Neuron (in vitro differentiated cells): ENCODE results near the gene RAMP3.

ENCODE experiments used
- H2AFZ ChIP-seq: one replicate; pipeline ENCODE4 v1.6.1; 2013; ENCODE audit warnings: low read depth, mild to moderate bottlenecking, inconsistent platforms, low read length, moderate library complexity
- H3K27me3 ChIP-seq: one replicate; pipeline ENCODE4 v1.6.1; 2013; ENCODE audit warnings: low read length; ENCODE audit not compliant: insufficient read depth
- H3K36me3 ChIP-seq: one replicate; pipeline ENCODE4 v1.6.1; 2013; ENCODE audit warnings: low read length; ENCODE audit not compliant: insufficient read depth
- H3K4me1 ChIP-seq: one replicate; pipeline ENCODE4 v1.6.1; 2013; ENCODE audit warnings: low read length; ENCODE audit not compliant: insufficient read depth
- H3K4me3 ChIP-seq: 2 replicates; pipeline ENCODE4 v1.5.1; 2013; ENCODE audit warnings: mild to moderate bottlenecking, low read length, moderate library complexity
- H3K9me3 ChIP-seq: one replicate; pipeline ENCODE4 v1.6.1; 2013; ENCODE audit warnings: low read length

The RAMP3 gene

GRCh38 chr7:45165857-45166256 is 8.3 kb downstream of the RAMP3 start:
- H3K27me3 ChIP-seq, result peaks cover 2% of the 10 kb centered on the region
- H2AFZ ChIP-seq, result no peak overlapping the region
- no peaks in the 10 kb centered on the region for H3K36me3 ChIP-seq
- H3K4me3 ChIP-seq, result no peak overlapping the region
- H3K9me3 ChIP-seq, result no peaks in the 10 kb centered on the region
- H3K4me1 ChIP-seq, result no peaks in the 10 kb centered on the region

GRCh38 chr7:45171946-45172345 is 14.4 kb downstream of the RAMP3 start:
- Histone ChIP-seq H3K9me3 (no peaks in the 10 kb centered on the region), H3K4me1 (no peaks in the 10 kb centered on the region), H2AFZ (no peak overlapping the region), H3K4me3 (no peak overlapping the region), H3K36me3 (no peaks in the 10 kb centered on the region), H3K27me3 (no peaks in the 10 kb centered on the region)

GRCh38 chr7:45173596-45174327 is 16.2 kb downstream of the RAMP3 start:
- Histone ChIP-seq H3K9me3 (no peaks in the 10 kb centered on the region), H3K4me3 (no peak overlapping the region), H2AFZ (no peak overlapping the region), H3K4me1 (no peaks in the 10 kb centered on the region), H3K36me3 (no peaks in the 10 kb centered on the region), H3K27me3 (no peaks in the 10 kb centered on the region)

GRCh38 chr7:45174328-45174610 is 16.7 kb downstream of the RAMP3 start:
- Histone ChIP-seq H3K27me3 (no peaks in the 10 kb centered on the region), H3K9me3 (no peaks in the 10 kb centered on the region), H3K36me3 (no peaks in the 10 kb centered on the region), H3K4me1 (no peaks in the 10 kb centered on the region), H3K4me3 (no peak overlapping the region), H2AFZ (no peak overlapping the region)

GRCh38 chr7:45174966-45175765 is 17.6 kb downstream of the RAMP3 start:
- Histone ChIP-seq H3K4me3 (no peak overlapping the region), H3K4me1 (no peaks in the 10 kb centered on the region), H3K36me3 (no peaks in the 10 kb centered on the region), H3K9me3 (no peaks in the 10 kb centered on the region), H3K27me3 (no peaks in the 10 kb centered on the region), H2AFZ (no peak overlapping the region)

- no peak overlapping the region for H3K4me3 ChIP-seq
- H3K27me3 ChIP-seq, result no peaks in the 10 kb centered on the region
- no peaks in the 10 kb centered on the region for H3K36me3 ChIP-seq
- H3K4me1 ChIP-seq, result no peaks in the 10 kb centered on the region
- no peaks in the 10 kb centered on the region for H3K9me3 ChIP-seq
- no peak overlapping the region for H2AFZ ChIP-seq
Measured at GRCh38 chr7:45176091-45176490, 18.5 kb downstream of the RAMP3 start.

GRCh38 chr7:45176886-45177731 is 19.5 kb downstream of the RAMP3 start:
- Histone ChIP-seq H2AFZ (no peak overlapping the region), H3K4me1 (no peaks in the 10 kb centered on the region), H3K27me3 (no peaks in the 10 kb centered on the region), H3K36me3 (no peaks in the 10 kb centered on the region), H3K9me3 (no peaks in the 10 kb centered on the region), H3K4me3 (no peak overlapping the region)

- H3K4me1 ChIP-seq, result no peaks in the 10 kb centered on the region
- no peak overlapping the region for H3K4me3 ChIP-seq
- no peaks in the 10 kb centered on the region for H3K36me3 ChIP-seq
- no peak overlapping the region for H2AFZ ChIP-seq
- H3K9me3 ChIP-seq, result no peaks in the 10 kb centered on the region
- no peaks in the 10 kb centered on the region for H3K27me3 ChIP-seq
Measured at GRCh38 chr7:45177801-45178200, 20.2 kb downstream of the RAMP3 start.

- no peaks in the 10 kb centered on the region for H3K27me3 ChIP-seq
Measured at GRCh38 chr7:45178241-45179225, 20.9 kb downstream of the RAMP3 start.

GRCh38 chr7:45179666-45180065 is 22.1 kb downstream of the RAMP3 start:
- no peaks in the 10 kb centered on the region for H3K36me3 ChIP-seq
- H3K4me3 ChIP-seq, result no peak overlapping the region
- H2AFZ ChIP-seq, result no peak overlapping the region
- no peaks in the 10 kb centered on the region for H3K27me3 ChIP-seq
- H3K9me3 ChIP-seq, result no peaks in the 10 kb centered on the region
- H3K4me1 ChIP-seq, result no peaks in the 10 kb centered on the region

More at GRCh38 chr7:45178241-45179225, 20.9 kb downstream of the RAMP3 start:
- no peak overlapping the region for H2AFZ ChIP-seq
- H3K36me3 ChIP-seq, result no peaks in the 10 kb centered on the region
- H3K4me1 ChIP-seq, result no peaks in the 10 kb centered on the region
- no peaks in the 10 kb centered on the region for H3K9me3 ChIP-seq
- no peak overlapping the region for H3K4me3 ChIP-seq

GRCh38 chr7:45180084-45180986 is 22.7 kb downstream of the RAMP3 start:
- no peaks in the 10 kb centered on the region for H3K9me3 ChIP-seq
- no peaks in the 10 kb centered on the region for H3K4me1 ChIP-seq
- H3K27me3 ChIP-seq, result no peaks in the 10 kb centered on the region
- H3K36me3 ChIP-seq, result no peaks in the 10 kb centered on the region
- H3K4me3 ChIP-seq, result no peak overlapping the region
- no peak overlapping the region for H2AFZ ChIP-seq
